Prostate gland (tissue), 2 donors: Measurements from ENCODE around the gene SEPTIN7.

ENCODE experiments used
- POLR2A ChIP-seq: fragments of 450-650 bp; IDR thresholded peaks from one replicate; pipeline ENCODE4 v1.6.1; 2016; ENCODE audit warnings: antibody characterized with exemption, mild to moderate bottlenecking
- POLR2AphosphoS5 ChIP-seq: sonication (generic); formaldehyde crosslinking; IDR thresholded peaks from one replicate; pipeline ENCODE4 v1.6.1; 2017; ENCODE audit warnings: antibody characterized with exemption
- TF ChIP-seq, protein P1 (sequence below), 4 experiments: fragments of 200-600 bp in 2 of 4; fragments of 450-650 bp in 2 of 4; sonication (generic) in 2 of 4; IDR thresholded peaks; 1 replicate in 3 of 4; 2 replicates in 1 of 4; pipeline ENCODE4 v1.5.1; 2016 to 2019; ENCODE audit warnings: antibody characterized with exemption in 4 of 4, mild to moderate bottlenecking in 2 of 4, moderate library complexity in 2 of 4

DNA sequence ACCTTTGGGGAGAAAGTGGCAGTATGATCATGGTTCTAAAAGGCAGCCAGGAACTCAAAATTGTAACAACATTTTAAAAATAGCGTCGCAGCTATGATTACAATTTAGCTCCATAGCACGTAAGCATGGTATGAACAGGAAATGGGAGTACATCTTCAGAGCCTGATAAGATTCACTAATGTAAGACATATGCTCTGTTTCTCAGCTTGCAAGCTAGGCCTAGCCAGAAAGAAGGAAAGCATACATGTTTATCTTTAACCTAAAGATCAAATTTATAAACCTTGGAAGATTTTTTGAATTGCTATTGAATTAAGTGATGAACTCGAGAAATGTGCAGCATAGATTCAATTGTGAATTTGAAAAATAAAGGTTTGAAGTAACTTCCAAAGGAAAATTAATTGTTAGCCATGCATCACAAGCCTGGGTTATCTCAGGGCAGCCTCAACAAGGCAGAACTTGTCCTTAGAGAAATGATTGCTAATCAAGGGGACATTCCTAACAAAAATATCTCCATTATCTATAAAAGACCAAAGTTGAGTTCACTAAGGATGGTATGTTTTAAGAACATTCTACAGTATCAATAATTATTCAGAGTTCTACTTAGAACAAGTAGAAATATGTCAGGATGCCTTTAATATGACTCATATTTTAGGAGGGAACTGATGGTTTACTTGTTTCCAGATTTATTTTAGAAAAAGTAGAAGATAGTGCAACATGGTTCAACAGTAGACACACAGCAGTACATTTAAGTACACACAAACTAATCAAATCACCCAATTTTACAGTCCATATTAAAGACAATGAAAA lies 38.8 kb upstream of the SEPTIN7 start:
- TF ChIP-seq, protein P1, sequence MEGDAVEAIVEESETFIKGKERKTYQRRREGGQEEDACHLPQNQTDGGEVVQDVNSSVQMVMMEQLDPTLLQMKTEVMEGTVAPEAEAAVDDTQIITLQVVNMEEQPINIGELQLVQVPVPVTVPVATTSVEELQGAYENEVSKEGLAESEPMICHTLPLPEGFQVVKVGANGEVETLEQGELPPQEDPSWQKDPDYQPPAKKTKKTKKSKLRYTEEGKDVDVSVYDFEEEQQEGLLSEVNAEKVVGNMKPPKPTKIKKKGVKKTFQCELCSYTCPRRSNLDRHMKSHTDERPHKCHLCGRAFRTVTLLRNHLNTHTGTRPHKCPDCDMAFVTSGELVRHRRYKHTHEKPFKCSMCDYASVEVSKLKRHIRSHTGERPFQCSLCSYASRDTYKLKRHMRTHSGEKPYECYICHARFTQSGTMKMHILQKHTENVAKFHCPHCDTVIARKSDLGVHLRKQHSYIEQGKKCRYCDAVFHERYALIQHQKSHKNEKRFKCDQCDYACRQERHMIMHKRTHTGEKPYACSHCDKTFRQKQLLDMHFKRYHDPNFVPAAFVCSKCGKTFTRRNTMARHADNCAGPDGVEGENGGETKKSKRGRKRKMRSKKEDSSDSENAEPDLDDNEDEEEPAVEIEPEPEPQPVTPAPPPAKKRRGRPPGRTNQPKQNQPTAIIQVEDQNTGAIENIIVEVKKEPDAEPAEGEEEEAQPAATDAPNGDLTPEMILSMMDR (IDR thresholded peaks at IDR 0.05), result no peak
- TF ChIP-seq POLR2AphosphoS5 (no peak), POLR2A (no peak)
